ENCODE measurements around the gene UNC119.

DNA sequence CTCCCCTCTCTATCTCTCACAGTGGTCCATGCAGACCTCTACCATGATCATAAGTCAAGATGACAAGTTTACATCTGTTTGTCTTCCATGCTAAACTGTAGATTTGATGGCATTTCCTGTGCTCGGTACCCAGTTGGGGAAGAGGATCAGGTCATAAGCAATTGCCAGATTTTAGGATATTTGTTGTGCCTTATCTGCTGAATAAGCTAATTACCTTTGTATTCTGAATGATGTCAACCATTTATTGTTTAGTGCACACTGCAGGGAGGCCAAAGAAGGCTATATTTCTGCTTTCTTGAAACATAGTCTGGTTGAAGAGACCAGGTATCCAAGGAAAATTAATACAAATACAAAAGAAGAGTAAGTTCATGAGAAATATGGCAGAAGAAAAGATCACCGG, 30.1 kb upstream of the UNC119 start:
- TF ChIP-seq EZH2 (IDR thresholded peaks at IDR 0.05), result no peak
- TF ChIP-seq POLR2AphosphoS5 (IDR thresholded peaks at IDR 0.05; ENCODE audit: borderline replicate concordance, low read depth, low read length), result no peak
- no peak for TF ChIP-seq FOXP2 (optimal IDR thresholded peaks at IDR 0.05; ENCODE audit: control extremely low read depth, extremely low read length, insufficient read depth)

Measured in SK-N-MC (cell line).